HCT116 (cell line): ENCODE measurements around the gene BRSK2. TPM values are rescaled to one million over a fixed set of nuclear protein-coding genes. Genes with fewer than 3 reads are reported as not detected.

Source experiments
- ATAC-seq: fragments of 200-7000 bp; cut with Tn5 transposase; 2 replicates; pipeline ENCODE4 v1.9.1; 2020; ENCODE audit warnings: mild to moderate bottlenecking, moderate library complexity
- BruUV-seq: library from RNA; stranded (reverse); fragments of 400-500 nt; replicated peaks from 2 replicates; lab custom pipeline; 2021; lab: Mats Ljungman, UMichigan
- CTCF ChIA-PET: fragments of 300-600 bp; sonication (Branson Sonifier 250); formaldehyde crosslinking; loops from one replicate; lab custom pipeline; 2021; ENCODE audit warnings: antibody characterized with exemption; lab: Charles Lee
- POLR2A ChIA-PET: fragments of 300-600, 350-600 bp; sonication (Branson Sonifier 250); formaldehyde crosslinking; loops from one replicate; lab custom pipeline; 2021; ENCODE audit warnings: antibody characterized with exemption; lab: Charles Lee
- RAD21 ChIA-PET, 2 experiments: fragments of 300-600 bp; sonication (Branson Sonifier 250); formaldehyde crosslinking; loops; one replicate each; lab custom pipeline; 2023; ENCODE audit warnings: low total read pairs in 2 of 2; ENCODE audit not compliant: uncharacterized antibody in 2 of 2, unreplicated experiment in 2 of 2, low non-redundant PET in 1 of 2; lab: Charles Lee
- DNase-seq: peaks from one replicate; pipeline ENCODE4 v3.0.0-alpha.2; 2010; ENCODE audit warnings: low read depth, low spot score
- H2AFZ ChIP-seq: fragments of 200-600 bp; shearing (Covaris generic), sonication (generic); 2 replicates; pipeline ENCODE4 v1.6.1; 2017; ENCODE audit warnings: low read depth, mixed run types, mixed read lengths, antibody characterized with exemption, low read length; ENCODE audit not compliant: poor library complexity, severe bottlenecking
- H3K27ac ChIP-seq: 2 replicates; pipeline ENCODE4 v1.5.1; 2012; ENCODE audit warnings: low read depth, low read length
- H3K27me3 ChIP-seq: fragments of 200-600 bp; sonication (generic); 2 replicates; pipeline ENCODE4 v1.6.1; 2016; ENCODE audit warnings: mixed run types, low read length, mixed read lengths; ENCODE audit not compliant: insufficient read depth
- H3K36me3 ChIP-seq, 2 experiments: fragments of 200-500 bp in 1 of 2; fragments of 200-600 bp in 1 of 2; sonication (Bioruptor generic) in 1 of 2; sonication (generic) in 1 of 2; 2 replicates each; pipeline versions ENCODE4 v1.5.1 to v1.6.1; 2014 to 2016; ENCODE audit warnings: low read length in 2 of 2, inconsistent platforms in 1 of 2, mixed read lengths in 1 of 2, mixed run types in 1 of 2; ENCODE audit not compliant: insufficient read depth in 2 of 2, control insufficient read depth in 1 of 2
- H3K4me1 ChIP-seq, 2 experiments: fragments of 200-600 bp in 1 of 2; sonication (generic) in 1 of 2; 2 replicates each; pipeline versions ENCODE4 v1.5.1 to v1.6.1; 2012 to 2017; ENCODE audit warnings: low read length in 2 of 2, inconsistent platforms in 1 of 2, mild to moderate bottlenecking in 1 of 2, mixed read lengths in 1 of 2, mixed run types in 1 of 2, moderate library complexity in 1 of 2; ENCODE audit not compliant: insufficient read depth in 2 of 2, control insufficient read depth in 1 of 2
- H3K4me2 ChIP-seq: fragments of 200-600 bp; sonication (generic); 2 replicates; pipeline ENCODE4 v1.6.1; 2017; ENCODE audit warnings: mixed run types, low read length, mixed read lengths
- H3K4me3 ChIP-seq, 2 experiments: fragments of 200-600 bp in 1 of 2; sonication (generic) in 1 of 2; replicated peaks in 1 of 2; 2 replicates each; pipeline ENCODE4 v1.5.1; 2011 to 2016; ENCODE audit warnings: low read length in 2 of 2, control low read depth in 1 of 2, low read depth in 1 of 2, mild to moderate bottlenecking in 1 of 2, mixed read lengths in 1 of 2, mixed run types in 1 of 2
- H3K79me2 ChIP-seq: fragments of 200-600 bp; sonication (generic); 2 replicates; pipeline ENCODE4 v1.6.1; 2017; ENCODE audit warnings: mild to moderate bottlenecking, mixed run types, low read length, moderate library complexity, mixed read lengths; ENCODE audit not compliant: insufficient read depth
- H3K9ac ChIP-seq: fragments of 200-600 bp; sonication (generic); 2 replicates; pipeline ENCODE4 v1.6.1; 2016; ENCODE audit warnings: low read length, mixed read lengths
- H3K9me2 ChIP-seq: fragments of 200-600 bp; sonication (generic), shearing (Covaris generic); 2 replicates; pipeline ENCODE4 v1.6.1; 2017; ENCODE audit warnings: mixed run types, mild to moderate bottlenecking, moderate library complexity; ENCODE audit not compliant: insufficient read depth
- H3K9me3 ChIP-seq, 2 experiments: fragments of 200-500 bp in 1 of 2; fragments of 200-600 bp in 1 of 2; sonication (Bioruptor generic) in 1 of 2; sonication (generic) in 1 of 2; 2 replicates each; pipeline ENCODE4 v1.6.1; 2014 to 2017; ENCODE audit warnings: low read length in 2 of 2, mixed read lengths in 2 of 2, inconsistent platforms in 1 of 2, low read depth in 1 of 2, mild to moderate bottlenecking in 1 of 2, mixed run types in 1 of 2, moderate library complexity in 1 of 2; ENCODE audit not compliant: control insufficient read depth in 1 of 2, insufficient read depth in 1 of 2
- H4K20me1 ChIP-seq: fragments of 200-600 bp; sonication (generic), shearing (Covaris generic); 2 replicates; pipeline ENCODE4 v1.6.1; 2017; ENCODE audit warnings: mixed run types, mild to moderate bottlenecking, moderate library complexity; ENCODE audit not compliant: insufficient read depth
- CBX3 ChIP-seq: IDR thresholded peaks from 2 replicates; pipeline ENCODE4 v1.6.1; 2012; ENCODE audit warnings: low read depth
- CEBPB ChIP-seq: IDR thresholded peaks from 2 replicates; pipeline ENCODE4 v1.6.1; 2012; ENCODE audit warnings: low read depth
- CTCF ChIP-seq, 3 experiments: fragments of 200-600 bp in 1 of 3; sonication (generic) in 1 of 3; IDR thresholded peaks in 2 of 3; conservative IDR thresholded peaks in 1 of 3; 2 replicates each; pipeline ENCODE4 v1.5.1; 2012 to 2017; ENCODE audit warnings: low read depth in 2 of 3, low read length in 2 of 3, antibody characterized with exemption in 1 of 3, borderline replicate concordance in 1 of 3, control low read depth in 1 of 3, mild to moderate bottlenecking in 1 of 3, mixed read lengths in 1 of 3, mixed run types in 1 of 3, moderate library complexity in 1 of 3; ENCODE audit not compliant: insufficient read depth in 1 of 3
- EGR1 ChIP-seq: IDR thresholded peaks from 2 replicates; pipeline ENCODE4 v1.6.1; 2012; ENCODE audit warnings: low read depth
- ELF1 ChIP-seq: IDR thresholded peaks from 2 replicates; pipeline ENCODE4 v1.6.1; 2012; ENCODE audit warnings: low read depth, borderline replicate concordance
- EZH2phosphoT487 ChIP-seq: fragments of 200-600 bp; IDR thresholded peaks from 2 replicates; pipeline ENCODE4 v1.6.1; 2018; ENCODE audit warnings: antibody characterized with exemption, borderline replicate concordance
- POLR2A ChIP-seq: IDR thresholded peaks from 2 replicates; pipeline ENCODE4 v1.7.0; 2011; ENCODE audit warnings: borderline replicate concordance; ENCODE audit not compliant: insufficient read depth, insufficient read length; ENCODE audit errors: extremely low read depth
- POLR2AphosphoS5 ChIP-seq: IDR thresholded peaks from 2 replicates; pipeline ENCODE4 v1.6.1; 2011; ENCODE audit warnings: mild to moderate bottlenecking, low read depth, low read length, moderate library complexity
- RAD21 ChIP-seq: IDR thresholded peaks from 2 replicates; pipeline ENCODE4 v1.6.1; 2012; ENCODE audit warnings: low read depth, mild to moderate bottlenecking
- SIN3A ChIP-seq: IDR thresholded peaks from 2 replicates; pipeline ENCODE4 v1.6.1; 2012; ENCODE audit warnings: low read depth
- SRF ChIP-seq: IDR thresholded peaks from 2 replicates; pipeline ENCODE4 v1.6.1; 2012; ENCODE audit warnings: low read depth
- TCF7L2 ChIP-seq: IDR thresholded peaks from 2 replicates; pipeline ENCODE4 v1.7.0; 2011; ENCODE audit warnings: borderline replicate concordance, inconsistent platforms; ENCODE audit not compliant: insufficient read depth, insufficient read length; ENCODE audit errors: extremely low read depth
- YY1 ChIP-seq: IDR thresholded peaks from 2 replicates; pipeline ENCODE4 v1.6.1; 2011; ENCODE audit warnings: low read length, low read depth, moderate library complexity, mild to moderate bottlenecking; ENCODE audit not compliant: insufficient replicate concordance; ENCODE audit errors: extremely low read depth
- ZBTB33 ChIP-seq: IDR thresholded peaks from 2 replicates; pipeline ENCODE4 v1.6.1; 2011; ENCODE audit warnings: mild to moderate bottlenecking, low read length, moderate library complexity; ENCODE audit not compliant: insufficient replicate concordance; ENCODE audit errors: extremely low read depth
- ZFX ChIP-seq: fragments of 450-650 bp; IDR thresholded peaks from 2 replicates; pipeline ENCODE4 v1.6.1; 2017
- ZNF274 ChIP-seq: fragments of 200-500 bp; sonication (Bioruptor generic); IDR thresholded peaks from 2 replicates; pipeline ENCODE4 v1.6.1; 2014; ENCODE audit warnings: mild to moderate bottlenecking, low read depth, low read length, inconsistent platforms
- intact Hi-C: fragments of 100-400 bp; cut with micrococcal nuclease; formaldehyde crosslinking; loops from 2 replicates; pipeline ENCODE4 v1.10.0; 2022
- total RNA-seq: library from RNA; stranded (reverse); gene quantifications from one replicate; pipeline ENCODE4 v1.2.1, GENCODE V29; 2021; ENCODE audit not compliant: unreplicated experiment
- TF ChIP-seq, protein P1 (sequence below): IDR thresholded peaks from 2 replicates; pipeline ENCODE4 v1.6.1; 2012
- TF ChIP-seq, protein P2 (sequence below): IDR thresholded peaks from 2 replicates; pipeline ENCODE4 v1.6.1; 2012; ENCODE audit warnings: low read depth

BRSK2 gene
- total RNA-seq, 1 experiment from 2014 or later: 14.0 TPM

GRCh38 chr11:1511937-1512496 is 122.3 kb downstream of the BRSK2 start:
- H3K27ac ChIP-seq: no peak overlapping the region
- CTCF ChIA-PET: no interaction called here
- no peaks in the 10 kb centered on the region for H3K27me3 ChIP-seq
- H3K9ac ChIP-seq: no peak overlapping the region
- TF ChIP-seq EGR1: no peak
- TF ChIP-seq CEBPB: no peak
- no peak for TF ChIP-seq ZBTB33
- no peak for TF ChIP-seq SIN3A
- TF ChIP-seq TCF7L2: no peak
- no peak for TF ChIP-seq YY1
- TF ChIP-seq CBX3: no peak
- no peak for TF ChIP-seq POLR2AphosphoS5
- TF ChIP-seq POLR2A: no peak
- TF ChIP-seq RAD21: no peak
- TF ChIP-seq ZFX: no peak
- TF ChIP-seq ZNF274: no peak
- TF ChIP-seq, protein P1, sequence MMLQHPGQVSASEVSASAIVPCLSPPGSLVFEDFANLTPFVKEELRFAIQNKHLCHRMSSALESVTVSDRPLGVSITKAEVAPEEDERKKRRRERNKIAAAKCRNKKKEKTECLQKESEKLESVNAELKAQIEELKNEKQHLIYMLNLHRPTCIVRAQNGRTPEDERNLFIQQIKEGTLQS: no peak
- TF ChIP-seq, protein P2, sequence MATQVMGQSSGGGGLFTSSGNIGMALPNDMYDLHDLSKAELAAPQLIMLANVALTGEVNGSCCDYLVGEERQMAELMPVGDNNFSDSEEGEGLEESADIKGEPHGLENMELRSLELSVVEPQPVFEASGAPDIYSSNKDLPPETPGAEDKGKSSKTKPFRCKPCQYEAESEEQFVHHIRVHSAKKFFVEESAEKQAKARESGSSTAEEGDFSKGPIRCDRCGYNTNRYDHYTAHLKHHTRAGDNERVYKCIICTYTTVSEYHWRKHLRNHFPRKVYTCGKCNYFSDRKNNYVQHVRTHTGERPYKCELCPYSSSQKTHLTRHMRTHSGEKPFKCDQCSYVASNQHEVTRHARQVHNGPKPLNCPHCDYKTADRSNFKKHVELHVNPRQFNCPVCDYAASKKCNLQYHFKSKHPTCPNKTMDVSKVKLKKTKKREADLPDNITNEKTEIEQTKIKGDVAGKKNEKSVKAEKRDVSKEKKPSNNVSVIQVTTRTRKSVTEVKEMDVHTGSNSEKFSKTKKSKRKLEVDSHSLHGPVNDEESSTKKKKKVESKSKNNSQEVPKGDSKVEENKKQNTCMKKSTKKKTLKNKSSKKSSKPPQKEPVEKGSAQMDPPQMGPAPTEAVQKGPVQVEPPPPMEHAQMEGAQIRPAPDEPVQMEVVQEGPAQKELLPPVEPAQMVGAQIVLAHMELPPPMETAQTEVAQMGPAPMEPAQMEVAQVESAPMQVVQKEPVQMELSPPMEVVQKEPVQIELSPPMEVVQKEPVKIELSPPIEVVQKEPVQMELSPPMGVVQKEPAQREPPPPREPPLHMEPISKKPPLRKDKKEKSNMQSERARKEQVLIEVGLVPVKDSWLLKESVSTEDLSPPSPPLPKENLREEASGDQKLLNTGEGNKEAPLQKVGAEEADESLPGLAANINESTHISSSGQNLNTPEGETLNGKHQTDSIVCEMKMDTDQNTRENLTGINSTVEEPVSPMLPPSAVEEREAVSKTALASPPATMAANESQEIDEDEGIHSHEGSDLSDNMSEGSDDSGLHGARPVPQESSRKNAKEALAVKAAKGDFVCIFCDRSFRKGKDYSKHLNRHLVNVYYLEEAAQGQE: no peak
- no peak for TF ChIP-seq EZH2phosphoT487
- TF ChIP-seq CTCF (IDR thresholded peaks at IDR 0.05 in 2 of 3, conservative IDR thresholded peaks at IDR 0.05 in 1 of 3; ENCODE audit: borderline replicate concordance in 1 of 3, insufficient read depth in 1 of 3, low read depth in 2 of 3, low read length in 2 of 3): no peak
- no peak for TF ChIP-seq SRF
- TF ChIP-seq ELF1: no peak
- no peak overlapping the region for H3K4me3 ChIP-seq
- no TSS peak for BruUV-seq
- H3K9me2 ChIP-seq: no peaks in the 10 kb centered on the region
- no peak for DNase-seq
- POLR2A ChIA-PET: no interaction called here
- H4K20me1 ChIP-seq: no peaks in the 10 kb centered on the region
- H3K4me1 ChIP-seq: peaks cover 0 to 10% of the 10 kb centered on the region in 2 experiments; a peak in 1 of 4 replicates
- RAD21 ChIA-PET: no interaction called here
- no peaks in the 10 kb centered on the region for H3K36me3 ChIP-seq
- no peaks in the 10 kb centered on the region for H3K9me3 ChIP-seq
- peaks cover 15% of the 10 kb centered on the region for H3K79me2 ChIP-seq
- intact Hi-C loops: no loop called here
- H3K4me2 ChIP-seq: no peak overlapping the region
- H2AFZ ChIP-seq: no peak overlapping the region
- ATAC-seq: no peak
